Measurements from ENCODE around the gene COL4A6. TPM values are rescaled to one million over a fixed set of nuclear protein-coding genes. Genes with fewer than 3 reads are reported as not detected.
A peak's percentile ranks its signal among the peaks of the same experiment; 100 is the strongest.

COL4A6 gene
- polyA plus RNA-seq, 1 donor = 2.6 TPM

DNA sequence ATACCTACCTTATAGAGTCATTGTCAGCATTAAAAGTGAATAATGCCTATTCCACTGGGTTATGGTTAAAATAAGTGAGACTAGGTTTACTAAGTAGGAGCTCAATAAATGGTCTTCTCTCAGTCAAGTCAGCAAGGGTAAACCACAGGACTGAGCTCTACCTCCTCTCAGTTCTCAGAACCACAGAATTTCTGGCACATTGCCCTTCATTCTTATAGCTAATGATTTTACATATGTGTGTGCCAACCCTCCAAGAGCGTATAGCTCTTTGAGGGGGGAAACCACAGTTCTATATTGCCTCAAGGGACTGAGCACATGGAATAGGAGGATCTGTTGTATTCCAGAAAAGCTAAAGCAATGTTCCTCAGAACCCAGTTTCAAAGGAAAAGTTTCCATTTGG lies 221.8 kb downstream of the COL4A6 start:
- no peak for DNase-seq

- no peak for DNase-seq
These were observed 226.9 kb downstream of the COL4A6 start for GRCh38 chrX:108211301-108211700.

GRCh38 chrX:108209006-108209554 lies 229.1 kb downstream of the COL4A6 start:
- DNase-seq = no peak

DNA sequence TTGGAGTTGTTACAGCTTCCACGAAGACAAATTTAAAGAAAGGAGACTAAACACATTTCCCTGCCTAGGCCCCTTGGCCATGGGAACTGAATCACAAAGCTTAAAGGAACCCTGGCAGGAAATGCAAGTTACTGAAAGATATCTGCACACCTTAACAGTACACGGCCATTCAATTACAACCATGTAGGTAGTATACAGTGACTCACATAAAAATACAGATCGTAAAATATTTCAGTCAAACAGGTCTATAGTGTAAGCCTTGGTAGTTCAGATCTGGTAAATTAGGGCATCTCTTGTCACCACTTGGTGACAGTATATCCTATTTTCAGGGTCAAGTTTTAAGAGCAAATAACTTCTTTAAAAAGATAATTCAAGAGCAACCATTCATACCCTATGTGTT lies 234.7 kb downstream of the COL4A6 start:
- DNase-seq = no peak

DNA sequence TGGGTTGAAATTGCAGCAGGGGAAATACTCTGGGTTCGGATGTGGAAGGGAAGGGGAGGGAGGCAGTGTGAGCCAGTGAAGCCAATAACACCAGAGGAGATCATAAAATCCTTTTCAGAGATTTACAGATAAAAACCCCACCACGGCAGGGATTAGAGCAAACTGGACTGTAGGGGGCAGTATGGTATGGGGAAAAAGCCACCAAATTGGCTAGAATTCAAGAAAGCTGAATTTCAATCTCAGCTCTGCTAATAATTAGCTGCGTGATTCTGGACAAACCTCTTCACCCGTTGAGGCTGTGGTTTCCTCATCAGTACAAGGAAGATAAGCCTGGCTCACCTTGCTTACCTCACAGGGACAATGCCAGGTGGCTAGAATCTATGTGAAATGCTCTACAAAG lies 238.5 kb downstream of the COL4A6 start:
- DNase-seq = no peak

- DNase-seq = no peak
These were observed 239.2 kb downstream of the COL4A6 start for GRCh38 chrX:108199041-108199440.

- no peak for DNase-seq
These were observed 239.8 kb downstream of the COL4A6 start for GRCh38 chrX:108198420-108198819.

GRCh38 chrX:108186811-108187210 lies 251.4 kb downstream of the COL4A6 start:
- no peak for DNase-seq

GRCh38 chrX:108178143-108178498 lies 260.1 kb downstream of the COL4A6 start:
- no peak for DNase-seq

DNA sequence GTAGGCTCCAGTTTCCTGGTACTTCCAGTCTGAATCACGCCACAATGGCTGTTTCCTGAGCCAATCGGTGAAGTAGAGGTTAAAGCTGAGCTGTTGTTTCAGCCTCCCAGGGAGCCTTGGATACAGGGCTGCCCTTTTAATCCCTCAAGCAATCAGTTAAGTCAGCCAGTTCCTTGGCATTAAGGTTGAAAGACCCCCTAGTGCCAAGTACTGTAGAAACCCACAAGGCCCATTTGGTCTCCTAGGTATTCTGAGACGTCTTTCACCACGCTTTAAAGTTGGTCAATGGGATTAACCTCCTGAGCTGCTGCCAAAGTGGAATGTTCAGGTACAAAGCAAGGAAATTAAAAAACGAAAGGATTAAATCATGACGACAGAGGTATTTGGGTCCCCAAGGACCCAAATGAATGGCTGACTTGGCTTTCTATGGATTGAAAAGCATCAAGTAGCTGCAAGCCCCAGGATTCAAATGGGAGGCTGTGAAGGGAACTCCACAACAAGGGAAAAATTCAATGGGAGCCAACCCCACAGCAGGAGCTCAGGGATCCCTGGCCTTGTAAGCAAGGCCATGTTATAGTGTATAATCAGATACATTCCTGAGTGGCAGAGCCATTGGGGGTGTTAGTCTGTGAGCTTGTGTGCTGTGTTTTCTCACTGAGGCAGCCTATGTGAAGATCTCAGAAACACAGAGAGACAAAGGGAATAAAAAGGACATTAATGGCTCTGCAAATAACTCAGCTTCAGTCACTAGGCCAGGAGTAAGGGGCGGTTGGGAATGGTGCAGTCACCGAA lies 260.7 kb downstream of the COL4A6 start:
- DNase-seq = no peak

DNA sequence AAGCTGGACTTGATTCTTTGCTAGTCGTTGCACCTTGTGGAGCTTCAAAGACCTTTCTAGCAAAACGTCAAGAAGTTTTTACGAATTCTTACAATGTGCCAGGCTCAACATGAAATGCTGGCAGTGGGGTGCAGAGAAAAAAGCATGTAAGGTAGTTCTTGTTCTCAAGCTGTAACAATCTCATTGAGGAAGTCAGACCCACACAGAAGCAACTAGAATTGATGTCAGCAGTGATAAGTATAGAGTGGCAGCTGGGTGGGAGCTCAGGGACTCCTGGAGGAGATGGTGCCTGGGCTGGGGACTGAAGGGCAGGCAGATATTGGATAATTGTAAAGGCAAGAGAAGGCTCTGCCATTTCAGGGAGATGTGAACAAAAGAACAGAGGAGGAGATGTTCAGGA lies 264.3 kb downstream of the COL4A6 start:
- DNase-seq = no peak

DNA sequence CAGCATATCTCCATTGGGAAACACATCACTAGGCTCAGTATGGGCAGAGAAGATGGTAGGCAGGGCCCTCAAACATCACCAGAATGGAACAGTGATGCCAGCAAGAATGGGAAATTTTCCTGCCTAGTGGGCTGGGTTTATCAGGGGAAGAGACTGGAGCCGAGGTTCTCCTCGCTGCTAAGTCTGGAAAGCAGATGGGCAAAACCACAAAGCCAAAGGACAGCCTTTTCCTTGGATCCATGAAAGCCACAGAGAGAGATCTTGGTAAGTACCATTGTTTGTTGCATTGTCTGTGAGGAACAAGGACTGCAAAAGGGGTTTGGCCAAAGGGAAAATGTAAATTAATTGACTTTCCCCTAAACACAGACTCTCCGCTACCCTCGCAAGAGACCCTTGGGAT lies 266.6 kb downstream of the COL4A6 start:
- DNase-seq = no peak

GRCh38 chrX:108169768-108170167 lies 268.5 kb downstream of the COL4A6 start:
- DNase-seq = no peak

GRCh38 chrX:108168961-108169740 lies 269.1 kb downstream of the COL4A6 start:
- DNase-seq = no peak

DNA sequence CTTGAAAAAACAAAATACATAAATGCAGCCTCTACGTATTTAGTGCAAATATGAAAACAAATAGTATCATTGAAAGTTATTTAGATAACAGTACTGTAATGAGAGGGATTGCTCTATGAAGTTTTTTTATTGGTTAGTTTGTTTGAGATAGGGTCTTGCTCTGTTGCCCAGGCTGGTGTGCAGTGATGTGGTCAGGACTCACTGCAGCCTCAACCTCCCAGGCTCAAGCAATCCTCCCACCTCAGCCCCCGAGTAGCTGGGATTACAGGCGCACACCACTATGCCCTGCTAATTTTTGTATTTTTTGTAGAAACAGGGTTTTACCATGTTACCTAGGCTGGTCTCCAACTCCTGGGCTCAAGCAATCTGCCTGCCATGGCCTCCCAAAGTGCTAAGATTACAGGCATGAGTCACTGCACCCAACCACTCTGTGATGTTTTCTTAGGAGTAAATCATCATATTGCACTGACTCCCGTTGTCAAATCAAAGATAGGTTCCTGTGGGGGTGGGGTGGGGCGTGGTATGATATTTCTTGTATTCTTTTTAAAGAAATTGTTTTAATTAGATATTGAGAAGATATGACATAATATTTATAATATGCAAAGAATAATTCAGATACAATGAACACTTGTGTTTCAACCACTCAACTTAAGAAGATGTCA lies 270.9 kb downstream of the COL4A6 start:
- no peak for DNase-seq

DNA sequence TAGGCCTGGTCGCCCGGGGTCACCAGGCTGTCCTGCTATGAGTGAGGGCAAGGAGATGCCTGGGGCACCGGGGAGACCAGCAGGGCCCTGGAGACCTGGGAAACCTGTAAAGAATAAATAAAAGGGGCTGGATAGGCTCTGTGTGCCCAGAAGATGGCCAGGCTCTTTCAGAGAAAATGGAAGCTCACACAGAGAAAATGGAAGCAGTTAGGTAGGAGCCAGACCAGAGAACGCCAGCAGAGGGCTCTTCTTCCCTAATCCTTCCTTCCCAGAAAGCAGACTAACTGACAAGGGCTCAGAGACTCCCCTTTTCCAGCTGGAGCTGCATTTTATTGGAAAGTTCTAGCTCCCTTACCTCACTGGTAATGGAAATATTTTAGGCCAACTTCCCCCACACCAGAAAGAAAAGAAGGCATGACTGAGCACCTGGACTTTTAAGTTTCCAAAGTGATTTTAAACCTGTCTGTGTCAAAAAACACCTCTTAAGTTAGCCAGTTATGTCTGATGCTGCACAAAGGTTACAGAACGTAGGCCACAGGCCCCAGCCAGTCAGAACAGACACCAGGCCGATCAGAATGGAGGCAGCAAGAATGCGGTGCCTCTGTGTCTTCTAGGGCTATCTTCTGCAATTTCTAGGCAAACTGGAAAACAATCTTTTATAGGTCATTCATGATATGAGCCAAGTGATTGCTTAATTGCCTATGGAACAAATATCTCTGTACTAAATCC lies 272.7 kb downstream of the COL4A6 start:
- DNase-seq = peak; percentile 15

DNA sequence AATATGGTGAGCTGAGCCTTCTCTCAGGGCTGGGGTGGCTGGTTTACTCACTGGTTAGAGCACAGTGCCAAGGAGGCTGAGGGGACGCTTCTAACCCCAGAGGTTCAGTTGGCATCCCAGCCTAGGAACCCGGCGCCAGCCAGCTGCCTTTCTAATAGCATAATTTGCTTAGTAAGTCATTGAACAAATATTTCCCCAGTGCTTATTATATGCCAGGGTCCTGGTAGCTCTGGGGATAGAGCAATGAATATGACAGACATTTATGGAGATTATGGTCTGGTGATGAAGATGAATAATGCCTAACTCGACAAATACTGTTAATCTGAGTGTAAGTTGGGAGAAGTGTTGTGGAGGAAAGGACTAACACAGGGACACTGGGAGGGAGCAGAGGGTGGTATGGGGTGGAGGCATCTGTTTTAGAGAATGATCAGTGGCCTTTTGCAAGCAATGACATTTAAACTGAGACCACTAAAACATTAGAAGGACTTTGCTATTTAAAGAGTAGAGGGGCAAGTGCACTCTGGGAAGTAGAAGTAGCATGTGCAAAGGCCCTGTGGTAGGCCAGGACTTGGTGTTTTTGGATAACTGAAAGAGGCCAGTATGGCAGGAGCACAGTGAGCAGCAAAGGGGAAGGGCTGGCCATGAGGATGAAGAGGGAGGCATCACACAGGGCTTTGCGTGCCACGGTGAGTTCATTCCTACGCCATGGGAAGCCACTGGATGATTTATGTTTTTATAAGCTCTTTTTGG lies 274.7 kb downstream of the COL4A6 start:
- no peak for DNase-seq

DNA sequence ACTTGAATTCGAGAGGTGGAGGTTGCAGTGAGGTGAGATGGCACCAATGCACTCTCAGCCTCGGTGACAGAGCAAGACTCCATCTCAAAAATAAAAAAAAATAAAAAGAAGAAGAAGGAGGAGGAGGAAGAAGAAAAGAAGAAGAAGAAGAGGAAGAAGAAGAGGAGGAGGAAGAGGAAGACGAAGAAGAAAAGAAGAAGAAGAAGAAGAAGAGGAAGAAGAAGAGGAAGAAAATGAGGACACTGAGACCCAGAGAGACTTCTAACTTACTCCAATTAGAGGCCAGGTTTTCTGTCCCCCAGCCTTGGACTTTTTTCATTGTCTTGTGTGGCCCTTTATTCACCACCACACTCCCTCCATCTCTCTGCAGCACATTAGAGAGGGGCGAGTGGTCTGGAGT lies 276.0 kb downstream of the COL4A6 start:
- DNase-seq = no peak

GRCh38 chrX:108160309-108160708 lies 277.9 kb downstream of the COL4A6 start:
- DNase-seq = no peak

- DNase-seq = no peak
These were observed 279.1 kb downstream of the COL4A6 start for GRCh38 chrX:108159028-108159670.

- no peak for DNase-seq
These were observed 280.6 kb downstream of the COL4A6 start for GRCh38 chrX:108157628-108158027.

Data from hindlimb muscle (tissue), 1 donor.